ENCODE results near the gene KRTAP10-10.
"Not testable (repeated sequence)": the region's sequence is repeated elsewhere in the genome, so short reads cannot be mapped to it uniquely, and the experiment has no call there.

Gene KRTAP10-10

DNA sequence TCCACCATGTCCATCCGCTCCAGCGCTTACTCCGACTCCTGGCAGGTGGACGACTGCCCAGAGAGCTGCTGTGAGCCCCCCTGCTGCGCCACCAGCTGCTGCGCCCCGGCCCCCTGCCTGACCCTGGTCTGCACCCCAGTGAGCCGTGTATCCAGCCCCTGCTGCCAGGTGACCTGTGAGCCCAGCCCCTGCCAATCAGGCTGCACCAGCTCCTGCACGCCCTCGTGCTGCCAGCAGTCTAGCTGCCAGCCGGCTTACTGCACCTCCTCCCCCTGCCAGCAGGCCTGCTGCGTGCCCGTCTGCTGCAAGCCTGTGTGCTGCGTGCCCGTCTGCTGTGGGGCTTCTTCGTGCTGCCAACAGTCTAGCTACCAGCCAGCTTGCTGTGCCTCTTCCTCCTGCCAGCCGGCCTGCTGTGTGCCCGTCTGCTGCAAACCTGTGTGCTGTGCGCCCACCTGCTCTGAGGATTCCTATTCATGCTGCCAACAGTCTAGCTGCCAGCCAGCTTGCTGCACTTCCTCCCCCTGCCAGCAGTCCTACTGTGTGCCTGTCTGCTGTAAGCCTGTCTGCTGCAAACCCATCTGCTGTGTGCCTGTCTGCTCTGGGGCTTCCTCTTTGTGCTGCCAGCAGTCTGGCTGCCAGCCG, 9.9 kb upstream of the KRTAP10-10 start:
- DNase-seq = not testable (repeated sequence)

DNA sequence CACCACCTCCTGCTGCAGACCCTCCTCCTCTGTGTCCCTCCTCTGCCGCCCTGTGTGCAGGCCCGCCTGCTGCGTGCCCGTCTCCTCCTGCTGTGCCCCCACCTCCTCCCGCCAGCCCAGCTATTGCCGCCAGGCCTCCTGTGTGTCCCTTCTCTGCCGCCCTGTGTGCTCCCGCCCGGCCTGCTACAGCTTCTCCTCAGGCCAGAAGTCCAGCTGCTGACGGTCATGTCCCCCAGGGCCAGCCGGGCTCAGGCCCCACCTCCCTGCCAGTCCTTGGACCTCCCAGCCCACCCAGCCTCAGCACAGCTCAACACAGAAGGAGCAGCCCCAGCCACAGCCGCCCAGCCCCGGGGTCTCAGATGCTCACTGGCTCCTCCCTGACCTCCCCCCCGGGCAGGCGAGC, 9.3 kb upstream of the KRTAP10-10 start:
- not testable (repeated sequence) for DNase-seq

GRCh38 chr21:44628707-44629391, 8.3 kb upstream of the KRTAP10-10 start:
- no peak for DNase-seq

DNA sequence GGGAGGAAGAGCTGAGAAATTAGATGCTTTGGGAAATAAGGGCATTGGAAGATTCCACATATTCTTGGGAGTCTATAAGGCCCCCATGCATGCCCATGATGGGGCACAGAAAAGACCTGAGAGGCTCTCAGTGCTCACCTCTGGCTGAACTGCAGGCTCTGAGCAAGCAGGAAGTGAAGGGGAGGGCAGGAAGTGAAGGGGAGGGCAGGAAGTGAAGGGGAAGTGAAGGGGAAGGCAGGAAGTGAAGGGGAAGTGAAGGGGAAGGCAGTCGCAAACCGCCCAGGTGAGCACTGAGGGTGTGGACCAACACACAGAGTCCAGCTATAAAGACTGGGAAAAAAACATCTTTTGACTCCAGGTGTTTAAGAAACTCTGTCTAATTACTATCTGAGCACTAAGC, 6.7 kb upstream of the KRTAP10-10 start:
- peak; percentile 31 for DNase-seq

- no peak for DNase-seq
Observed at GRCh38 chr21:44632067-44632466, 5.1 kb upstream of the KRTAP10-10 start.

GRCh38 chr21:44636209-44637017, 743 bp upstream of the KRTAP10-10 start:
- no peak for DNase-seq

- not testable (repeated sequence) for DNase-seq
Observed at GRCh38 chr21:44637851-44638348, 744 bp downstream of the KRTAP10-10 start.

- not testable (repeated sequence) for DNase-seq
Observed at GRCh38 chr21:44638506-44639330, 1.6 kb downstream of the KRTAP10-10 start.

- no peak for DNase-seq
Observed at GRCh38 chr21:44639331-44639655, 2.1 kb downstream of the KRTAP10-10 start.

- DNase-seq = no peak
Observed at GRCh38 chr21:44640761-44641160, 3.6 kb downstream of the KRTAP10-10 start.

DNA sequence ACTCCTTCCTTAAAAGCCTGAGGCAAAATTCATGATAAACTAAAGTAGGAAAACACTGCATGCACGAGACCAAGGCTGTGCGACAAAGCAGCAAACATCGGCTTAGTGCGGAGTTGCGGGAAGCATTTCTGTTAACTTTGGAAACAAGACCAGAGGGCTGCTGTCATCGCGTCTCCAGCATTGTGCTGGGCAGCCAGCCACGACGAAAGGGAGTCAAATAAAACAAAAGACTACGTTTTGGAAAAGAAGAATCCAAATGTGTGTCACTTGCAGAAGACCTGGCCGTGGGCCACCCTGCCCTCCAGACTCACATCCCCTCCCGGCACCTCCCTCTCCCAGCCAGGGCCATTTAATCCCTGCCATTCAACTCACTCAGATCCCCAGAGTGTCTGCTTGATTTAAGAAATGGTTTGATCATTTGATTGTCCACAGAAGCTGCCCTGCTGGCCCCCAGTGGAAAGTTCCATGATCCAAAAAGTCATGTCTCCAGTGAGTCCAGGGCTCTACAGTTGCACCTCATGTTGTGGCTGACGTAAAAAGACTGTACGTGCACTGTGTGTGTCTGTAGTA, 6.7 kb downstream of the KRTAP10-10 start:
- DNase-seq = no peak

GRCh38 chr21:44644878-44645277, 7.7 kb downstream of the KRTAP10-10 start:
- DNase-seq = no peak

DNA sequence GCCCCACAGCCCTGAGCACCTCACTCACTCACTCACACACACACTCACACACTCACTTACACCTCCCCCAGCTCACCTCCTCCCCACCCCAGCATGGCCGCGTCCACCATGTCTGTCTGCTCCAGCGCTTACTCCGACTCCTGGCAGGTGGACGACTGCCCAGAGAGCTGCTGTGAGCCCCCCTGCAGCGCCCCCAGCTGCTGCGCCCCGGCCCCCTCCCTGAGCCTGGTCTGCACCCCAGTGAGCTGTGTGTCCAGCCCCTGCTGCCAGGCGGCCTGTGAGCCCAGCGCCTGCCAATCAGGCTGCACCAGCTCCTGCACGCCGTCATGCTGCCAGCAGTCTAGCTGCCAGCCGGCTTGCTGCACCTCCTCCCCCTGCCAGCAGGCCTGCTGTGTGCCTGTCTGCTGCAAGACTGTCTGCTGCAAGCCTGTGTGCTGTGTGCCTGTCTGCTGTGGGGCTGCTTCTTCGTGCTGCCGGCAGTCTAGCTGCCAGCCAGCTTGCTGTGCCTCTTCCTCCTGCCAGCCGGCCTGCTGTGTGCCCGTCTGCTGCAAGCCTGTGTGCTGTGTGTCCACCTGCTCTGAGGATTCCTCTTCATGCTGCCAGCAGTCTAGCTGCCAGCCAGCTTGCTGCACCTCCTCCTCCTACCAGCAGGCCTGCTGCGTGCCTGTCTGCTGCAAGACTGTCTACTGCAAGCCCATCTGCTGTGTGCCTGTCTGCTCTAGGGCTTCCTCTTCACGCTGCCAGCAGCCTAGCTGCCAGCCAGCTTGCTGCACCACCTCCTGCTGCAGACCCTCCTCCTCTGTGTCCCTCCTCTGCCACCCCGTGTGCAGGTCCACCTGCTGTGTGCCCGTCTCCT, 9.4 kb downstream of the KRTAP10-10 start, which contains the start of gene KRTAP10-11:
Gene KRTAP10-11, plus strand, starts transcription at position 49 of the 856 bp plus-strand sequence. Its CDS starts 45 bp downstream, at position 94.
- DNase-seq = not testable (repeated sequence)

- DNase-seq = no peak
Observed at GRCh38 chr21:44647222-44647552, 10.0 kb downstream of the KRTAP10-10 start.

DNA sequence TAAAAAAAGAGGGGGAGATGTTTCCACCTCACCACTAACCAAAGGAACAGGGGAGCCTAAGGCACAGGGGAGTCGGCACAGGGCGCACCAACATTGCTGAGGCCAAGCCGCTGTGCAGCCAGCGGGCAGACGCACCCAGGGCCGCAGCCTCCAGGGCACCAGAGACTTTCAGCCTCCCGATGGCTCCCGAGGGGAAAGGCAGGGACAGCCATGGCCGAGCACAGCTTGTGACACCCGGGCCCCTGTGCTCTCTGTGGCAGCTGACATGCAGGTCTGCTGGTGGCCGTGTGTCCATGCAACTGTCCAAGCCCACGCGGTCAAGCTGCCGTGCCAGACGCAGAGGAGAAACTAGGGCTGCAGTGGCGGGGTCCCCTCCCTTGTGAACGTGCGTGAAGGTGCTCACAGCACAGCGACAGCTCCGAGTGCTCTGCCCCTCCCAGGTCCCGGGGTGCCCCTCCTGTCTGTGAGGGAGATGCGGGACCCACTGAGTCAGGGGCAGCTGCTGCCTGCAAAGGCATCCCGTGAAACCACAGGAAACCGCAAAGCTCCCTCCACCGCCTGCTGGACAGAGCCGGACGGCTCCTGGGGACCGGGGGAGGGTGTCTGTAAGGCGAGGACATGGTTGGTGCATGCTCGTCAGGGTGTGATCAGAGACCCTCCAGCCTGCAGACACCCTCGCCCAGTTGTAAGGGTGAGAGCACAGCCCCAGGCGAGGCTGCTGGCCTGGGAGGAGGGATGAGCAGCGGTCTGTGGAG, 11.6 kb downstream of the KRTAP10-10 start:
- no peak for DNase-seq

GRCh38 chr21:44649521-44650100, 12.5 kb downstream of the KRTAP10-10 start:
- no peak for DNase-seq

- DNase-seq = no peak
Observed at GRCh38 chr21:44650265-44650972, 13.3 kb downstream of the KRTAP10-10 start.

DNA sequence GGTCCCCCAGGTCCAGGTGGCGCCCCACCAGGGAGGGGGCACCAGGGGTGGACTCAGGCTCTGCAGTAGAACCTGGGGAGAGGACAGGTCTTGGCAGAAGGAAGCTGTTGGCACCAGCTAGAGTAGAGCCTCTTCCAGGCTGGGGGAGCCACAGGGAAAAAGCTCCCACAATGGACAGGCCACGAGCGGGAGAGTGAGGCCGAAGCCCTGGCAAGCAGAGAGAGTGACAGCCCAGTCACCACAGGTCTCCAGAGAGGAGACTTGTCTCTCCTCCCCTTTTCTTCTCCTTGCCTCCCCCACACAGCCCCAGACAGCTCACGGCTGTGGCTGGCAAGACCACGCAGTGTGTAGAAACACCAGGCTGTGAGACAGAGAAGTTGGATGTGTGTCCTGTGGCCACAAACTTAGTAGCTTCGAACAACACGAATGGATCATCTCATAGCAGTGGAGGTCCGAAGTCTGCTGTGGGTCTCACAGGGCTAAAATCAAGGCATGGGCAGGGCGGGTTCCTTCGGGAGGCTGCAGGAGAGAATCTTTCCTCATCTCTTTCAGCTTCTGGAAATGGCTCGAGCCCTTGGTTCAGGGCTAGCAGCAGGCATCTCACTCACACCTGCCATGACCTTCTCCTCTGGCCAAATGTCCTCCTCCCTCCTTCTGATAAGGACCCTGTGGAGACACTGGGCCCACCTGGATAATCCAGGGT, 14.0 kb downstream of the KRTAP10-10 start:
- DNase-seq = no peak

DNA sequence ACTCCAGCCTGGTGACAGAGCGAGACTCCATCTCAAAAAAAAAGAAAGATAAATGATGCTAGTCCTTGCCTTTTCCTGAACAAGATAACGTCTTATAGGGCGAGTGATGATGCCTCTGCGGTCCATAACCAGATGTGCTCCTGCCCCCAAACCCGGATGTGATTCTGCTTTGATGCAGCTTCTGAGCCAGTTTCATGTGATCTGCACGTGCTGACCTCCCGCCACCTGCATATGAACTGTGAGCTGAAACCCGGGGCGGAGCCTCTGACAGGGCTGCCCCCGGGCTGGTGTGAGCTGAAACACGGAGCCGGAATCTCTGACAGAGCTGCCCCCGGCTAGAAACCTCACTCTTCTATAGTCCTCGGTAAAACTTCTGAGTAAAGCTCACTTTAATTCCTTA, 16.0 kb downstream of the KRTAP10-10 start:
- DNase-seq = no peak
